Panc1 (cell line): ENCODE results near the gene BRMS1L. TPM values are rescaled to one million over a fixed set of nuclear protein-coding genes. Genes with fewer than 3 reads are reported as not detected.

Experiments
- ATAC-seq: fragments of 200-7000 bp; cut with Tn5 transposase; 2 replicates; pipeline ENCODE4 v1.9.1; 2020; ENCODE audit warnings: mild to moderate bottlenecking, moderate library complexity
- BruUV-seq: library from RNA; stranded (reverse); fragments of 400-500 nt; replicated peaks from 2 replicates; lab custom pipeline; 2021; lab: Mats Ljungman, UMichigan
- CTCF ChIA-PET: fragments of 300-600 bp; sonication (Branson Sonifier 250); formaldehyde crosslinking; loops from one replicate; lab custom pipeline; 2022; ENCODE audit warnings: antibody characterized with exemption; lab: Charles Lee
- POLR2A ChIA-PET: fragments of 300-600 bp; sonication (Branson Sonifier 250); formaldehyde crosslinking; loops from one replicate; lab custom pipeline; 2022; ENCODE audit warnings: antibody characterized with exemption; lab: Charles Lee
- DNase-seq: peaks from one replicate; pipeline ENCODE4 v3.0.0-alpha.2; 2010; ENCODE audit warnings: low read depth, low spot score
- H3K27ac ChIP-seq: 2 replicates; pipeline ENCODE4 v1.5.1; 2011; ENCODE audit warnings: mild to moderate bottlenecking, low read length, inconsistent platforms
- H3K27me3 ChIP-seq: fragments of 200-500 bp; sonication (Bioruptor generic); 2 replicates; pipeline ENCODE4 v1.6.0; 2014; ENCODE audit warnings: low read length, inconsistent platforms; ENCODE audit not compliant: control insufficient read depth, insufficient read depth
- H3K36me3 ChIP-seq: fragments of 200-500 bp; sonication (Bioruptor generic); 2 replicates; pipeline ENCODE4 v1.5.1; 2014; ENCODE audit warnings: inconsistent platforms, mild to moderate bottlenecking, low read length, moderate library complexity; ENCODE audit not compliant: control insufficient read depth, insufficient read depth
- H3K4me1 ChIP-seq: 2 replicates; pipeline ENCODE4 v1.5.1; 2011; ENCODE audit warnings: inconsistent platforms, mild to moderate bottlenecking, low read length, moderate library complexity; ENCODE audit not compliant: control insufficient read depth, insufficient read depth
- H3K4me3 ChIP-seq, 2 experiments: 2 replicates each; pipeline ENCODE4 v1.5.1; 2011 to 2012; ENCODE audit warnings: low read depth in 2 of 2, low read length in 2 of 2, mild to moderate bottlenecking in 2 of 2, inconsistent platforms in 1 of 2, moderate library complexity in 1 of 2
- H3K9me3 ChIP-seq: fragments of 200-500 bp; sonication (Bioruptor generic); 2 replicates; pipeline ENCODE4 v1.5.1; 2014; ENCODE audit warnings: low read depth, mild to moderate bottlenecking, inconsistent platforms, low read length, moderate library complexity; ENCODE audit not compliant: control insufficient read depth, insufficient read depth
- POLR2AphosphoS5 ChIP-seq: IDR thresholded peaks from 2 replicates; pipeline ENCODE4 v1.6.1; 2012; ENCODE audit warnings: mild to moderate bottlenecking, low read depth, low read length, moderate library complexity
- SIN3A ChIP-seq: IDR thresholded peaks from 2 replicates; pipeline ENCODE4 v1.6.1; 2012; ENCODE audit warnings: low read depth, mild to moderate bottlenecking, low read length, moderate library complexity, borderline replicate concordance; ENCODE audit not compliant: insufficient read depth
- TCF7L2 ChIP-seq: IDR thresholded peaks from 2 replicates; pipeline ENCODE4 v1.6.1; 2011; ENCODE audit warnings: mild to moderate bottlenecking, low read depth, low read length, inconsistent platforms
- in situ Hi-C: cut with HindIII; loops from 2 replicates; pipeline ENCODE4 v1.10.0; 2016; ENCODE audit warnings: low sequenced_read_pairs, low pct_unique_long_range_greater_than_20kb
- intact Hi-C: fragments of 100-400 bp; cut with micrococcal nuclease; formaldehyde crosslinking; loops from one replicate; pipeline ENCODE4 v1.10.0; 2022; ENCODE audit not compliant: unreplicated experiment
- total RNA-seq: library from RNA; stranded (reverse); gene quantifications from one replicate; pipeline ENCODE4 v1.2.1, GENCODE V29; 2021; ENCODE audit not compliant: unreplicated experiment
- TF ChIP-seq, protein P1 (sequence below): fragments of 450-650 bp; IDR thresholded peaks from 2 replicates; pipeline ENCODE4 v1.5.1; 2017; ENCODE audit warnings: mild to moderate bottlenecking
- TF ChIP-seq, protein P2 (sequence below), 2 experiments: IDR thresholded peaks; 2 replicates each; pipeline ENCODE4 v1.6.1; 2011 to 2012; ENCODE audit warnings: low read depth in 2 of 2, control low read depth in 1 of 2, low read length in 1 of 2, mild to moderate bottlenecking in 1 of 2, moderate library complexity in 1 of 2; ENCODE audit not compliant: insufficient read depth in 1 of 2

The BRMS1L gene
- total RNA-seq, 1 experiment from 2014 or later: 10.5 TPM

DNA sequence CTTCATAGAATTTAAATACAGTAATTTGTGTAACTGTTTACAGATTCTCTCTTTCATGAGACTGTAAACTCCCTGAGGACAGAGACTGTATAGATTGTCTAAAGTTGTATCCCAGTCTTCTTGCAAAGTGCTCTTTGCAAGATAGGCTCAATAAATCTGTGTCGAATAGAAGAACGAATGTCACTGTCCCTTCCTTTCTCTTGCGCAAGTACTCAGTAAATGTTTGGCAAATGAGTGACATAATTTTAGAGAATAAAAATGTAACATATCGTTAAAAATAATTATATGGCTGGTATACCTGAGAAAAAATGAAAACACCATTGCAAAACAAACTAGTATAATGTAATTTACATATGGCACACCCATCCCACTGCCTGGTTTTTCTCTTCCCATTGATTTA, 15.2 kb upstream of the BRMS1L start:
- TF ChIP-seq, protein P1, sequence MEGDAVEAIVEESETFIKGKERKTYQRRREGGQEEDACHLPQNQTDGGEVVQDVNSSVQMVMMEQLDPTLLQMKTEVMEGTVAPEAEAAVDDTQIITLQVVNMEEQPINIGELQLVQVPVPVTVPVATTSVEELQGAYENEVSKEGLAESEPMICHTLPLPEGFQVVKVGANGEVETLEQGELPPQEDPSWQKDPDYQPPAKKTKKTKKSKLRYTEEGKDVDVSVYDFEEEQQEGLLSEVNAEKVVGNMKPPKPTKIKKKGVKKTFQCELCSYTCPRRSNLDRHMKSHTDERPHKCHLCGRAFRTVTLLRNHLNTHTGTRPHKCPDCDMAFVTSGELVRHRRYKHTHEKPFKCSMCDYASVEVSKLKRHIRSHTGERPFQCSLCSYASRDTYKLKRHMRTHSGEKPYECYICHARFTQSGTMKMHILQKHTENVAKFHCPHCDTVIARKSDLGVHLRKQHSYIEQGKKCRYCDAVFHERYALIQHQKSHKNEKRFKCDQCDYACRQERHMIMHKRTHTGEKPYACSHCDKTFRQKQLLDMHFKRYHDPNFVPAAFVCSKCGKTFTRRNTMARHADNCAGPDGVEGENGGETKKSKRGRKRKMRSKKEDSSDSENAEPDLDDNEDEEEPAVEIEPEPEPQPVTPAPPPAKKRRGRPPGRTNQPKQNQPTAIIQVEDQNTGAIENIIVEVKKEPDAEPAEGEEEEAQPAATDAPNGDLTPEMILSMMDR: no peak
- TF ChIP-seq SIN3A (no peak), POLR2AphosphoS5 (no peak), TCF7L2 (no peak)
- TF ChIP-seq, protein P2, sequence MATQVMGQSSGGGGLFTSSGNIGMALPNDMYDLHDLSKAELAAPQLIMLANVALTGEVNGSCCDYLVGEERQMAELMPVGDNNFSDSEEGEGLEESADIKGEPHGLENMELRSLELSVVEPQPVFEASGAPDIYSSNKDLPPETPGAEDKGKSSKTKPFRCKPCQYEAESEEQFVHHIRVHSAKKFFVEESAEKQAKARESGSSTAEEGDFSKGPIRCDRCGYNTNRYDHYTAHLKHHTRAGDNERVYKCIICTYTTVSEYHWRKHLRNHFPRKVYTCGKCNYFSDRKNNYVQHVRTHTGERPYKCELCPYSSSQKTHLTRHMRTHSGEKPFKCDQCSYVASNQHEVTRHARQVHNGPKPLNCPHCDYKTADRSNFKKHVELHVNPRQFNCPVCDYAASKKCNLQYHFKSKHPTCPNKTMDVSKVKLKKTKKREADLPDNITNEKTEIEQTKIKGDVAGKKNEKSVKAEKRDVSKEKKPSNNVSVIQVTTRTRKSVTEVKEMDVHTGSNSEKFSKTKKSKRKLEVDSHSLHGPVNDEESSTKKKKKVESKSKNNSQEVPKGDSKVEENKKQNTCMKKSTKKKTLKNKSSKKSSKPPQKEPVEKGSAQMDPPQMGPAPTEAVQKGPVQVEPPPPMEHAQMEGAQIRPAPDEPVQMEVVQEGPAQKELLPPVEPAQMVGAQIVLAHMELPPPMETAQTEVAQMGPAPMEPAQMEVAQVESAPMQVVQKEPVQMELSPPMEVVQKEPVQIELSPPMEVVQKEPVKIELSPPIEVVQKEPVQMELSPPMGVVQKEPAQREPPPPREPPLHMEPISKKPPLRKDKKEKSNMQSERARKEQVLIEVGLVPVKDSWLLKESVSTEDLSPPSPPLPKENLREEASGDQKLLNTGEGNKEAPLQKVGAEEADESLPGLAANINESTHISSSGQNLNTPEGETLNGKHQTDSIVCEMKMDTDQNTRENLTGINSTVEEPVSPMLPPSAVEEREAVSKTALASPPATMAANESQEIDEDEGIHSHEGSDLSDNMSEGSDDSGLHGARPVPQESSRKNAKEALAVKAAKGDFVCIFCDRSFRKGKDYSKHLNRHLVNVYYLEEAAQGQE (IDR thresholded peaks at IDR 0.05; ENCODE audit: insufficient read depth in 1 of 2, low read depth in 2 of 2, low read length in 1 of 2): no peak
- DNase-seq (no peak), ATAC-seq (no peak)
- BruUV-seq: no TSS peak
- in situ Hi-C loops: no loop called here
- no peaks in the 10 kb centered on the region for H3K9me3 ChIP-seq
- no peak overlapping the region for H3K4me3 ChIP-seq
- intact Hi-C loops: loop anchor here (10.0 kb wide), 1 partner anchor 366 kb away; no protein-coding TSS in a partner anchor
- POLR2A ChIA-PET: no interaction called here
- H3K36me3 ChIP-seq: peaks cover 2% of the 10 kb centered on the region; the same call in 1 of the 2 replicates
- CTCF ChIA-PET: interaction anchor here (0.6 kb wide), 1 partner anchor 389 kb away, joined by 3 read pairs; no protein-coding TSS in a partner anchor
- H3K27me3 ChIP-seq: no peaks in the 10 kb centered on the region; the same call in 1 of the 2 replicates
- H3K27ac ChIP-seq: no peak overlapping the region
- peaks cover 11% of the 10 kb centered on the region for H3K4me1 ChIP-seq

DNA sequence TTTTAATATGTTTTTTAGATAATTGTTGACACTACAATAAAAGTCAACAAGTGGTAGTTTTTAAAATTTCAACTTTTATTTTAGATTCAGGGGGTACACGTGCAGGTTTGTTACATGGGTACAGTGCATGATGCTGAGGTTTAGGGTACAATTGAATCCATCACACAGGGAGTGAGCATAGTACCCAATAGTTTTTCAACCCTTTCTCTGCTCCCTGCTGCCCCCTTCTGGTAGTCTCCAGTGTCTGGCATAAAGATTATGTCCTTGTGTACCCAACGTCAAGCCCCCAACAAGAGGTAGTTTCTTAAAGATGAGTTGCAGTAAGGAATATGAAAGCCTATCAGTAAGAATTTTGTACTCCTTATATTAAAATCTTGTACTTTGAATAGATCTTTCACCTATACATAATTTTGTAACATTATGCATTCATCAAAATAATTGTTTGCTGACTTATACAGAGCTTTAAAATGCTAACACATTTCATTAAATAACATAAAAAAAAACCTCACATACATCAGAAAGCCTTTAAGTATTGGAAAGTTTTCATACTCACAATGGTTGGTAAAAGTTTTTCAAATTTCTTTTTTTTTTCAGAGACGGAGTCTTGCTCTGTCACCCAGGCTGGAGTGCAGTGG, 11.7 kb upstream of the BRMS1L start:
- no peak for DNase-seq
- Histone ChIP-seq H3K27ac (no peak overlapping the region), H3K9me3 (no peaks in the 10 kb centered on the region), H3K27me3 (no peaks in the 10 kb centered on the region; the same call in 1 of the 2 replicates), H3K36me3 (no peaks in the 10 kb centered on the region), H3K4me3 (no peak overlapping the region), H3K4me1 (no peaks in the 10 kb centered on the region)
- peak; percentile 86 for ATAC-seq
- intact Hi-C loops: loop anchor here (10.0 kb wide), 1 partner anchor 370 kb away; no protein-coding TSS in a partner anchor
- no TSS peak for BruUV-seq
- ChIA-PET CTCF (interaction anchor here (0.7 to 1.4 kb wide), 2 partner anchors 11 to 787 kb away, joined by 3 to 4 read pairs; partner anchors contain the start of gene BRMS1L), POLR2A (no interaction called here)
- in situ Hi-C loops: no loop called here
- TF ChIP-seq POLR2AphosphoS5: no peak
- TF ChIP-seq, protein P1: peak; percentile 84
